ENCODE measurements around the gene MSMO1. TPM values are rescaled to one million over a fixed set of nuclear protein-coding genes. Genes with fewer than 3 reads are reported as not detected.

The MSMO1 gene
- total and polyA plus RNA-seq, 2 of the 8 experiments (the other 6 are each of a cell fraction or from before 2014, with no cell fraction given) = 79.8 to 109 TPM

DNA sequence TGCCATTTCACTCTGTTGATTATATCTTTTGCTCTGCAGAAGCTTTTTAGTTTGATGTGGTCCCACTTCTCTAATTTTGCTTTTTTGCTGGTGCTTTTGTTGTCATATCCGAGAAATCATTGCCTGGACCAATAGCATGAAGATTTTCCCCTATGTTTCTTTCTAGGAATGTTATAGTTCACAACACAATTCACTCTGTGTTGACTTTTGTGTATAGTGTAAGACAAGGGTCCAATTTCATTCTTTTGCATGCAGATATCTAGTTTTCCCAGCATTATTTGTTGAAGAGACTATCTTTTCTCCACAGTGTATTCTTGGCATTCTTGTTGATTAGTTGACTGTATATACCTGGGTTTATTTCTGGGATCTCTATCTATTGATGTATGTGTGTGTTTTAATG is 43.1 kb downstream of the MSMO1 start (continued):
- TF ChIP-seq, protein P1, sequence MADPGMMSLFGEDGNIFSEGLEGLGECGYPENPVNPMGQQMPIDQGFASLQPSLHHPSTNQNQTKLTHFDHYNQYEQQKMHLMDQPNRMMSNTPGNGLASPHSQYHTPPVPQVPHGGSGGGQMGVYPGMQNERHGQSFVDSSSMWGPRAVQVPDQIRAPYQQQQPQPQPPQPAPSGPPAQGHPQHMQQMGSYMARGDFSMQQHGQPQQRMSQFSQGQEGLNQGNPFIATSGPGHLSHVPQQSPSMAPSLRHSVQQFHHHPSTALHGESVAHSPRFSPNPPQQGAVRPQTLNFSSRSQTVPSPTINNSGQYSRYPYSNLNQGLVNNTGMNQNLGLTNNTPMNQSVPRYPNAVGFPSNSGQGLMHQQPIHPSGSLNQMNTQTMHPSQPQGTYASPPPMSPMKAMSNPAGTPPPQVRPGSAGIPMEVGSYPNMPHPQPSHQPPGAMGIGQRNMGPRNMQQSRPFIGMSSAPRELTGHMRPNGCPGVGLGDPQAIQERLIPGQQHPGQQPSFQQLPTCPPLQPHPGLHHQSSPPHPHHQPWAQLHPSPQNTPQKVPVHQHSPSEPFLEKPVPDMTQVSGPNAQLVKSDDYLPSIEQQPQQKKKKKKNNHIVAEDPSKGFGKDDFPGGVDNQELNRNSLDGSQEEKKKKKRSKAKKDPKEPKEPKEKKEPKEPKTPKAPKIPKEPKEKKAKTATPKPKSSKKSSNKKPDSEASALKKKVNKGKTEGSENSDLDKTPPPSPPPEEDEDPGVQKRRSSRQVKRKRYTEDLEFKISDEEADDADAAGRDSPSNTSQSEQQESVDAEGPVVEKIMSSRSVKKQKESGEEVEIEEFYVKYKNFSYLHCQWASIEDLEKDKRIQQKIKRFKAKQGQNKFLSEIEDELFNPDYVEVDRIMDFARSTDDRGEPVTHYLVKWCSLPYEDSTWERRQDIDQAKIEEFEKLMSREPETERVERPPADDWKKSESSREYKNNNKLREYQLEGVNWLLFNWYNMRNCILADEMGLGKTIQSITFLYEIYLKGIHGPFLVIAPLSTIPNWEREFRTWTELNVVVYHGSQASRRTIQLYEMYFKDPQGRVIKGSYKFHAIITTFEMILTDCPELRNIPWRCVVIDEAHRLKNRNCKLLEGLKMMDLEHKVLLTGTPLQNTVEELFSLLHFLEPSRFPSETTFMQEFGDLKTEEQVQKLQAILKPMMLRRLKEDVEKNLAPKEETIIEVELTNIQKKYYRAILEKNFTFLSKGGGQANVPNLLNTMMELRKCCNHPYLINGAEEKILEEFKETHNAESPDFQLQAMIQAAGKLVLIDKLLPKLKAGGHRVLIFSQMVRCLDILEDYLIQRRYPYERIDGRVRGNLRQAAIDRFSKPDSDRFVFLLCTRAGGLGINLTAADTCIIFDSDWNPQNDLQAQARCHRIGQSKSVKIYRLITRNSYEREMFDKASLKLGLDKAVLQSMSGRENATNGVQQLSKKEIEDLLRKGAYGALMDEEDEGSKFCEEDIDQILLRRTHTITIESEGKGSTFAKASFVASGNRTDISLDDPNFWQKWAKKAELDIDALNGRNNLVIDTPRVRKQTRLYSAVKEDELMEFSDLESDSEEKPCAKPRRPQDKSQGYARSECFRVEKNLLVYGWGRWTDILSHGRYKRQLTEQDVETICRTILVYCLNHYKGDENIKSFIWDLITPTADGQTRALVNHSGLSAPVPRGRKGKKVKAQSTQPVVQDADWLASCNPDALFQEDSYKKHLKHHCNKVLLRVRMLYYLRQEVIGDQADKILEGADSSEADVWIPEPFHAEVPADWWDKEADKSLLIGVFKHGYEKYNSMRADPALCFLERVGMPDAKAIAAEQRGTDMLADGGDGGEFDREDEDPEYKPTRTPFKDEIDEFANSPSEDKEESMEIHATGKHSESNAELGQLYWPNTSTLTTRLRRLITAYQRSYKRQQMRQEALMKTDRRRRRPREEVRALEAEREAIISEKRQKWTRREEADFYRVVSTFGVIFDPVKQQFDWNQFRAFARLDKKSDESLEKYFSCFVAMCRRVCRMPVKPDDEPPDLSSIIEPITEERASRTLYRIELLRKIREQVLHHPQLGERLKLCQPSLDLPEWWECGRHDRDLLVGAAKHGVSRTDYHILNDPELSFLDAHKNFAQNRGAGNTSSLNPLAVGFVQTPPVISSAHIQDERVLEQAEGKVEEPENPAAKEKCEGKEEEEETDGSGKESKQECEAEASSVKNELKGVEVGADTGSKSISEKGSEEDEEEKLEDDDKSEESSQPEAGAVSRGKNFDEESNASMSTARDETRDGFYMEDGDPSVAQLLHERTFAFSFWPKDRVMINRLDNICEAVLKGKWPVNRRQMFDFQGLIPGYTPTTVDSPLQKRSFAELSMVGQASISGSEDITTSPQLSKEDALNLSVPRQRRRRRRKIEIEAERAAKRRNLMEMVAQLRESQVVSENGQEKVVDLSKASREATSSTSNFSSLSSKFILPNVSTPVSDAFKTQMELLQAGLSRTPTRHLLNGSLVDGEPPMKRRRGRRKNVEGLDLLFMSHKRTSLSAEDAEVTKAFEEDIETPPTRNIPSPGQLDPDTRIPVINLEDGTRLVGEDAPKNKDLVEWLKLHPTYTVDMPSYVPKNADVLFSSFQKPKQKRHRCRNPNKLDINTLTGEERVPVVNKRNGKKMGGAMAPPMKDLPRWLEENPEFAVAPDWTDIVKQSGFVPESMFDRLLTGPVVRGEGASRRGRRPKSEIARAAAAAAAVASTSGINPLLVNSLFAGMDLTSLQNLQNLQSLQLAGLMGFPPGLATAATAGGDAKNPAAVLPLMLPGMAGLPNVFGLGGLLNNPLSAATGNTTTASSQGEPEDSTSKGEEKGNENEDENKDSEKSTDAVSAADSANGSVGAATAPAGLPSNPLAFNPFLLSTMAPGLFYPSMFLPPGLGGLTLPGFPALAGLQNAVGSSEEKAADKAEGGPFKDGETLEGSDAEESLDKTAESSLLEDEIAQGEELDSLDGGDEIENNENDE (IDR thresholded peaks at IDR 0.05; ENCODE audit: insufficient replicate concordance, low read length) = no peak
- no peak for TF ChIP-seq TAF1 (IDR thresholded peaks at IDR 0.05; ENCODE audit: low read depth, low read length)
- no peak for TF ChIP-seq RBBP5 (IDR thresholded peaks at IDR 0.05; ENCODE audit: borderline replicate concordance, low read depth, low read length)
- TF ChIP-seq BCL11A (IDR thresholded peaks at IDR 0.05; ENCODE audit: low read depth in 2 of 2, low read length in 2 of 2) = no peak
- TF ChIP-seq JUND (IDR thresholded peaks at IDR 0.05; ENCODE audit: low read length) = no peak
- TF ChIP-seq POLR2AphosphoS5 (IDR thresholded peaks at IDR 0.05; ENCODE audit: low read depth, low read length) = no peak
- no peak for TF ChIP-seq FOSL1 (IDR thresholded peaks at IDR 0.05; ENCODE audit: insufficient read depth, low read depth, low read length)
- no peak for TF ChIP-seq RNF2 (IDR thresholded peaks at IDR 0.05; ENCODE audit: borderline replicate concordance, low read depth, low read length, missing control alignments, poor library complexity, severe bottlenecking)
